H9 (cell line): ENCODE results near the gene ACOT7. TPM values are rescaled to one million over a fixed set of nuclear protein-coding genes. Genes with fewer than 3 reads are reported as not detected.

Experiments used
- DNase-seq: peaks from one replicate; pipeline ENCODE4 v3.0.0-alpha.2; 2017
- H2AFZ ChIP-seq: one replicate; pipeline ENCODE4 v1.6.1; 2013; ENCODE audit warnings: mild to moderate bottlenecking, low read length, control low read depth, moderate library complexity
- H2AK5ac ChIP-seq: 2 replicates; pipeline ENCODE4 v1.6.1; 2013; ENCODE audit warnings: low read length, control low read depth, mixed read lengths; ENCODE audit not compliant: insufficient read length
- H2BK120ac ChIP-seq: one replicate; pipeline ENCODE4 v1.6.1; 2013; ENCODE audit warnings: low read depth, mild to moderate bottlenecking, low read length, control low read depth, inconsistent platforms; ENCODE audit not compliant: poor library complexity, severe bottlenecking
- H2BK12ac ChIP-seq: 2 replicates; pipeline ENCODE4 v1.6.1; 2013; ENCODE audit warnings: low read length, control low read depth, mixed read lengths, low read depth; ENCODE audit not compliant: insufficient read length
- H2BK15ac ChIP-seq: 2 replicates; pipeline ENCODE4 v1.6.1; 2013; ENCODE audit warnings: low read depth, low read length, control low read depth
- H2BK20ac ChIP-seq: one replicate; pipeline ENCODE4 v1.6.1; 2013; ENCODE audit warnings: low read depth, mild to moderate bottlenecking, low read length, control low read depth, inconsistent platforms; ENCODE audit not compliant: poor library complexity, severe bottlenecking
- H2BK5ac ChIP-seq: 2 replicates; pipeline ENCODE4 v1.6.1; 2013; ENCODE audit warnings: low read length, control low read depth, mixed read lengths; ENCODE audit not compliant: insufficient read length
- H3K14ac ChIP-seq: 2 replicates; pipeline ENCODE4 v1.6.1; 2013; ENCODE audit warnings: low read length, control low read depth; ENCODE audit not compliant: insufficient read depth
- H3K18ac ChIP-seq: 2 replicates; pipeline ENCODE4 v1.6.1; 2013; ENCODE audit warnings: low read depth, mild to moderate bottlenecking, mixed read lengths, low read length, control low read depth; ENCODE audit not compliant: insufficient read length
- H3K23ac ChIP-seq: 2 replicates; pipeline ENCODE4 v1.6.1; 2013; ENCODE audit warnings: low read length, control low read depth, mixed read lengths, low read depth; ENCODE audit not compliant: insufficient read length
- H3K23me2 ChIP-seq: 2 replicates; pipeline ENCODE4 v1.6.1; 2013; ENCODE audit warnings: low read depth, mild to moderate bottlenecking, mixed read lengths, low read length, control low read depth; ENCODE audit not compliant: insufficient read length, poor library complexity, severe bottlenecking
- H3K27ac ChIP-seq: 2 replicates; pipeline ENCODE4 v1.5.1; 2013; ENCODE audit warnings: low read length, control low read depth, mixed read lengths, low read depth; ENCODE audit not compliant: insufficient read length
- H3K27me3 ChIP-seq: 2 replicates; pipeline ENCODE4 v1.6.1; 2013; ENCODE audit warnings: low read length, control low read depth, inconsistent platforms; ENCODE audit not compliant: insufficient read depth
- H3K4ac ChIP-seq: 2 replicates; pipeline ENCODE4 v1.6.1; 2013; ENCODE audit warnings: low read depth, mild to moderate bottlenecking, control low read depth, inconsistent platforms, low read length, moderate library complexity
- H3K4me1 ChIP-seq: 2 replicates; pipeline ENCODE4 v1.6.1; 2013; ENCODE audit warnings: low read length, control low read depth, inconsistent platforms; ENCODE audit not compliant: insufficient read depth
- H3K4me2 ChIP-seq: 2 replicates; pipeline ENCODE4 v1.6.1; 2013; ENCODE audit warnings: low read length, control low read depth, mixed read lengths; ENCODE audit not compliant: insufficient read length, insufficient read depth
- H3K56ac ChIP-seq: 2 replicates; pipeline ENCODE4 v1.6.1; 2013; ENCODE audit warnings: low read depth, mild to moderate bottlenecking, mixed read lengths, low read length, control low read depth; ENCODE audit not compliant: insufficient read length
- H3K79me1 ChIP-seq: 2 replicates; pipeline ENCODE4 v1.6.1; 2013; ENCODE audit warnings: low read depth, mild to moderate bottlenecking, moderate library complexity, low read length, control low read depth, inconsistent platforms; ENCODE audit not compliant: insufficient read depth, poor library complexity, severe bottlenecking
- H3K79me2 ChIP-seq: 2 replicates; pipeline ENCODE4 v1.6.1; 2013; ENCODE audit warnings: low read length, control low read depth, inconsistent platforms; ENCODE audit not compliant: insufficient read depth
- H3K9ac ChIP-seq: 2 replicates; pipeline ENCODE4 v1.6.1; 2013; ENCODE audit warnings: low read length, control low read depth, mixed read lengths; ENCODE audit not compliant: insufficient read length; ENCODE audit errors: extremely low read depth
- H3K9me3 ChIP-seq: one replicate; pipeline ENCODE4 v1.6.1; 2013; ENCODE audit warnings: low read depth, low read length, inconsistent platforms; ENCODE audit not compliant: control insufficient read depth
- H3T11ph ChIP-seq: one replicate; pipeline ENCODE4 v1.6.1; 2013; ENCODE audit warnings: mild to moderate bottlenecking, low read length, control low read depth, inconsistent platforms
- H4K20me1 ChIP-seq: one replicate; pipeline ENCODE4 v1.6.1; 2013; ENCODE audit not compliant: control insufficient read depth, insufficient read length, insufficient read depth
- H4K5ac ChIP-seq: 2 replicates; pipeline ENCODE4 v1.6.1; 2013; ENCODE audit warnings: low read depth, mild to moderate bottlenecking, mixed read lengths, low read length, control low read depth; ENCODE audit not compliant: insufficient read length
- H4K8ac ChIP-seq: replicated peaks from 2 replicates; pipeline ENCODE4 v1.6.1; 2013; ENCODE audit warnings: low read length, control low read depth, mixed read lengths, low read depth; ENCODE audit not compliant: insufficient read length
- H4K91ac ChIP-seq: 2 replicates; pipeline ENCODE4 v1.6.1; 2013; ENCODE audit warnings: low read depth, mild to moderate bottlenecking, moderate library complexity, mixed read lengths, low read length, control low read depth; ENCODE audit not compliant: insufficient read length
- H3K27ac Mint-ChIP-seq, 3 experiments: 2 replicates in 2 of 3; 3 replicates in 1 of 3; pipeline ENCODE4 v1.8.0; 2020 to 2021; ENCODE audit warnings: mixed read lengths in 3 of 3, mild to moderate bottlenecking in 1 of 3, moderate library complexity in 1 of 3
- H3K27me3 Mint-ChIP-seq: 2 replicates; pipeline ENCODE4 v1.8.0; 2021; ENCODE audit warnings: low read depth, mild to moderate bottlenecking, moderate library complexity, mixed read lengths
- H3K36me3 Mint-ChIP-seq, 3 experiments: 2 replicates in 2 of 3; 3 replicates in 1 of 3; pipeline ENCODE4 v1.8.0; 2020 to 2021; ENCODE audit warnings: low read depth in 3 of 3, mixed read lengths in 3 of 3; ENCODE audit not compliant: insufficient read depth in 1 of 3
- H3K4me1 Mint-ChIP-seq, 2 experiments: 2 replicates each; pipeline ENCODE4 v1.8.0; 2020; ENCODE audit warnings: mixed read lengths in 2 of 2
- H3K4me3 Mint-ChIP-seq, 2 experiments: 2 replicates in 1 of 2; 3 replicates in 1 of 2; pipeline ENCODE4 v1.8.0; 2020 to 2021; ENCODE audit warnings: mild to moderate bottlenecking in 2 of 2, mixed read lengths in 2 of 2, moderate library complexity in 1 of 2
- H3K9me3 Mint-ChIP-seq, 2 experiments: 2 replicates in 1 of 2; 3 replicates in 1 of 2; pipeline ENCODE4 v1.8.0; 2020; ENCODE audit warnings: mild to moderate bottlenecking in 2 of 2, mixed read lengths in 2 of 2, moderate library complexity in 1 of 2
- WGBS: extraction: QIAGEN DNeasy Blood & Tissue Kit; methylation state at CpG from one replicate; pipeline ENCODE4 v1.1.7; 2013; ENCODE audit warnings: missing lambda C conversion rate, low lambda C conversion rate, mixed read lengths; ENCODE audit not compliant: insufficient read length; ENCODE audit errors: extremely low coverage; 5-methylcytosine and 5-hydroxymethylcytosine counted together
- total RNA-seq: library from RNA; stranded (reverse); gene quantifications from 2 replicates; pipeline ENCODE4 v1.2.1, GENCODE V29; 2021
- TF ChIP-seq, protein P1 (sequence below): fragments of 200-600 bp; sonication (generic); conservative IDR thresholded peaks from 3 replicates; pipeline ENCODE4 v1.8.0; 2021; ENCODE audit warnings: antibody characterized with exemption, mild to moderate bottlenecking

Gene ACOT7
- total RNA-seq, 1 experiment from 2014 or later, result 87.4 TPM

GRCh38 chr1:6252374-6252710 is 141.2 kb downstream of the ACOT7 start:
- H4K20me1 ChIP-seq, result no peaks in the 10 kb centered on the region
- H3K4me1 ChIP-seq, result no peaks in the 10 kb centered on the region
- no peak overlapping the region for H3T11ph ChIP-seq
- no peak overlapping the region for H3K4me2 ChIP-seq
- H2BK5ac ChIP-seq, result no peak overlapping the region
- H2BK12ac ChIP-seq, result no peak overlapping the region
- no peak overlapping the region for H4K5ac ChIP-seq
- no peaks in the 10 kb centered on the region for H3K9me3 ChIP-seq
- no peak overlapping the region for H3K27ac Mint-ChIP-seq
- no peak overlapping the region for H2BK20ac ChIP-seq
- no peak overlapping the region for H3K27ac ChIP-seq
- peaks cover 18% of the 10 kb centered on the region; the same call in 1 of the 2 replicates for H3K27me3 ChIP-seq
- H3K14ac ChIP-seq, result no peak overlapping the region; the same call in 1 of the 2 replicates
- peaks cover 57% of the 10 kb centered on the region for H3K27me3 Mint-ChIP-seq
- TF ChIP-seq, protein P1, sequence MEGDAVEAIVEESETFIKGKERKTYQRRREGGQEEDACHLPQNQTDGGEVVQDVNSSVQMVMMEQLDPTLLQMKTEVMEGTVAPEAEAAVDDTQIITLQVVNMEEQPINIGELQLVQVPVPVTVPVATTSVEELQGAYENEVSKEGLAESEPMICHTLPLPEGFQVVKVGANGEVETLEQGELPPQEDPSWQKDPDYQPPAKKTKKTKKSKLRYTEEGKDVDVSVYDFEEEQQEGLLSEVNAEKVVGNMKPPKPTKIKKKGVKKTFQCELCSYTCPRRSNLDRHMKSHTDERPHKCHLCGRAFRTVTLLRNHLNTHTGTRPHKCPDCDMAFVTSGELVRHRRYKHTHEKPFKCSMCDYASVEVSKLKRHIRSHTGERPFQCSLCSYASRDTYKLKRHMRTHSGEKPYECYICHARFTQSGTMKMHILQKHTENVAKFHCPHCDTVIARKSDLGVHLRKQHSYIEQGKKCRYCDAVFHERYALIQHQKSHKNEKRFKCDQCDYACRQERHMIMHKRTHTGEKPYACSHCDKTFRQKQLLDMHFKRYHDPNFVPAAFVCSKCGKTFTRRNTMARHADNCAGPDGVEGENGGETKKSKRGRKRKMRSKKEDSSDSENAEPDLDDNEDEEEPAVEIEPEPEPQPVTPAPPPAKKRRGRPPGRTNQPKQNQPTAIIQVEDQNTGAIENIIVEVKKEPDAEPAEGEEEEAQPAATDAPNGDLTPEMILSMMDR, result no peak
- H3K18ac ChIP-seq, result no peak overlapping the region
- no CpG with 5 or more reads among the region's 4 CpGs for WGBS
- H3K79me1 ChIP-seq, result no peaks in the 10 kb centered on the region
- peaks cover 0 to 3% (median 2%) of the 10 kb centered on the region in 3 experiments; a peak in 4 of 7 replicates for H3K36me3 Mint-ChIP-seq
- H2BK15ac ChIP-seq, result no peak overlapping the region
- H3K56ac ChIP-seq, result no peak overlapping the region
- no peak overlapping the region for H3K23ac ChIP-seq
- no peaks in the 10 kb centered on the region for H3K79me2 ChIP-seq
- no peak overlapping the region for H4K91ac ChIP-seq
- H3K9me3 Mint-ChIP-seq, result no peaks in the 10 kb centered on the region
- H2BK120ac ChIP-seq, result no peak overlapping the region
- peaks cover 5 to 9% of the 10 kb centered on the region in 2 experiments for H3K4me1 Mint-ChIP-seq
- H3K4ac ChIP-seq, result no peak overlapping the region
- H4K8ac ChIP-seq, result no peak overlapping the region
- H3K4me3 Mint-ChIP-seq, result no peak overlapping the region
- no peak overlapping the region for H2AFZ ChIP-seq
- no peak for DNase-seq
- peaks cover 3% of the 10 kb centered on the region for H3K23me2 ChIP-seq
- H2AK5ac ChIP-seq, result no peak overlapping the region
- no peak overlapping the region for H3K9ac ChIP-seq
